ENCODE measurements around the gene RNASE8. TPM values are rescaled to one million over a fixed set of nuclear protein-coding genes. Genes with fewer than 3 reads are reported as not detected.

The RNASE8 gene
- total RNA-seq, 1 experiment from 2014 or later: not detected

GRCh38 chr14:21016413-21017190, 41.0 kb upstream of the RNASE8 start:
- ATAC-seq (no peak), DNase-seq (ENCODE audit: low spot score) (no peak)
- Mint-ChIP-seq H3K4me1 (peaks cover 12% of the 10 kb centered on the region), H3K27me3 (ENCODE audit: low read depth) (peaks cover 3% of the 10 kb centered on the region), H3K4me3 (no peak overlapping the region), H3K36me3 (peaks cover 5% of the 10 kb centered on the region; the same call in 1 of the 2 replicates), H3K27ac (no peak overlapping the region), H3K9me3 (no peaks in the 10 kb centered on the region)
- TF ChIP-seq FOXK1 (CRISPR knock-in tag; IDR thresholded peaks at IDR 0.05) (no peak), TEAD1 (CRISPR knock-in tag; IDR thresholded peaks at IDR 0.05) (no peak), ZNF219 (CRISPR knock-in tag; IDR thresholded peaks at IDR 0.05; ENCODE audit: borderline replicate concordance) (no peak), ZNF512 (CRISPR knock-in tag; IDR thresholded peaks at IDR 0.05; ENCODE audit: borderline replicate concordance) (no peak), HMGXB4 (CRISPR knock-in tag; IDR thresholded peaks at IDR 0.05) (no peak), ZNF138 (CRISPR knock-in tag; conservative IDR thresholded peaks at IDR 0.05) (no peak), NFYB (CRISPR knock-in tag; conservative IDR thresholded peaks at IDR 0.05; ENCODE audit: low read depth) (no peak), OVOL2 (CRISPR knock-in tag; IDR thresholded peaks at IDR 0.05; ENCODE audit: borderline replicate concordance) (no peak)
- POLR2A ChIA-PET: interaction anchor here (2.3 kb wide), 1 partner anchor 23 kb away, joined by 26 read pairs; no protein-coding TSS in a partner anchor
- CTCF ChIA-PET: interaction anchor here (2.4 to 9.1 kb wide), 8 partner anchors 17 to 159 kb away, joined by 5 to 670 read pairs (median 82); partner anchors contain the start of genes ARHGEF40, RNASE7, RNASE8 and SLC39A2

- TF ChIP-seq PREB (CRISPR knock-in tag; IDR thresholded peaks at IDR 0.05; ENCODE audit: borderline replicate concordance) (no peak), ETV6 (CRISPR knock-in tag; IDR thresholded peaks at IDR 0.05) (no peak), CTCF (IDR thresholded peaks at IDR 0.05) (no peak), E2F5 (CRISPR knock-in tag; IDR thresholded peaks at IDR 0.05) (no peak), ZBTB43 (CRISPR knock-in tag; IDR thresholded peaks at IDR 0.05) (no peak)
- Mint-ChIP-seq H3K9me3 (no peaks in the 10 kb centered on the region), H3K4me3 (no peak overlapping the region), H3K27me3 (ENCODE audit: low read depth) (peaks cover 8% of the 10 kb centered on the region), H3K27ac (no peak overlapping the region), H3K4me1 (peaks cover 17% of the 10 kb centered on the region), H3K36me3 (peaks cover 6% of the 10 kb centered on the region; the same call in 1 of the 2 replicates)
- POLR2A ChIA-PET: no interaction called here
- DNase-seq (ENCODE audit: low spot score): no peak
- CTCF ChIA-PET: interaction anchor here (0.9 to 9.1 kb wide), 5 partner anchors 17 to 72 kb away, joined by 3 to 670 read pairs (median 5); partner anchors contain the start of genes RNASE7 and SLC39A2
- ATAC-seq: no peak
Observed at GRCh38 chr14:21017528-21018245, 39.9 kb upstream of the RNASE8 start.

Measured in WTC11 (cell line).